ENCODE measurements around the gene PARP16. TPM values are rescaled to one million over a fixed set of nuclear protein-coding genes. Genes with fewer than 3 reads are reported as not detected.

Gene PARP16
- total RNA-seq, 1 experiment from 2014 or later = 9.7 TPM

- ChIA-PET CTCF (no interaction called here), RAD21 (ENCODE audit: low non-redundant PET in 1 of 2, low total read pairs in 2 of 2, uncharacterized antibody in 2 of 2, unreplicated experiment in 2 of 2) (no interaction called here), POLR2A (interaction anchor here (0.9 to 2.5 kb wide), 2 partner anchors 9 to 23 kb away, joined by 4 to 9 read pairs; partner anchors contain the start of gene RNU5B-1)
- Histone ChIP-seq H3K9me2 (ENCODE audit: insufficient read depth) (no peaks in the 10 kb centered on the region), H3K79me2 (ENCODE audit: insufficient read depth, low read length) (no peaks in the 10 kb centered on the region), H3K27ac (ENCODE audit: low read depth, low read length) (no peak overlapping the region), H3K4me1 (ENCODE audit: control insufficient read depth in 1 of 2, insufficient read depth in 2 of 2, low read length in 2 of 2) (no peaks in the 10 kb centered on the region), H3K4me3 (replicated peaks in 1 of 2; ENCODE audit: low read depth in 1 of 2, low read length in 2 of 2) (no peak overlapping the region), H3K27me3 (ENCODE audit: insufficient read depth, low read length) (no peaks in the 10 kb centered on the region), H3K9ac (ENCODE audit: low read length) (no peak overlapping the region), H3K4me2 (ENCODE audit: low read length) (no peak overlapping the region), H3K36me3 (ENCODE audit: control insufficient read depth in 1 of 2, insufficient read depth in 2 of 2, low read length in 2 of 2) (no peaks in the 10 kb centered on the region), H2AFZ (ENCODE audit: low read depth, low read length, poor library complexity, severe bottlenecking) (no peak overlapping the region), H3K9me3 (ENCODE audit: control insufficient read depth in 1 of 2, insufficient read depth in 1 of 2, low read depth in 1 of 2, low read length in 2 of 2) (no peaks in the 10 kb centered on the region), H4K20me1 (ENCODE audit: insufficient read depth) (no peaks in the 10 kb centered on the region)
- intact Hi-C loops (cut with micrococcal nuclease) = no loop called here
- BruUV-seq (replicated peaks) = no TSS peak
- ATAC-seq = no peak
- DNase-seq (ENCODE audit: low read depth, low spot score) = no peak
- TF ChIP-seq, protein P1, sequence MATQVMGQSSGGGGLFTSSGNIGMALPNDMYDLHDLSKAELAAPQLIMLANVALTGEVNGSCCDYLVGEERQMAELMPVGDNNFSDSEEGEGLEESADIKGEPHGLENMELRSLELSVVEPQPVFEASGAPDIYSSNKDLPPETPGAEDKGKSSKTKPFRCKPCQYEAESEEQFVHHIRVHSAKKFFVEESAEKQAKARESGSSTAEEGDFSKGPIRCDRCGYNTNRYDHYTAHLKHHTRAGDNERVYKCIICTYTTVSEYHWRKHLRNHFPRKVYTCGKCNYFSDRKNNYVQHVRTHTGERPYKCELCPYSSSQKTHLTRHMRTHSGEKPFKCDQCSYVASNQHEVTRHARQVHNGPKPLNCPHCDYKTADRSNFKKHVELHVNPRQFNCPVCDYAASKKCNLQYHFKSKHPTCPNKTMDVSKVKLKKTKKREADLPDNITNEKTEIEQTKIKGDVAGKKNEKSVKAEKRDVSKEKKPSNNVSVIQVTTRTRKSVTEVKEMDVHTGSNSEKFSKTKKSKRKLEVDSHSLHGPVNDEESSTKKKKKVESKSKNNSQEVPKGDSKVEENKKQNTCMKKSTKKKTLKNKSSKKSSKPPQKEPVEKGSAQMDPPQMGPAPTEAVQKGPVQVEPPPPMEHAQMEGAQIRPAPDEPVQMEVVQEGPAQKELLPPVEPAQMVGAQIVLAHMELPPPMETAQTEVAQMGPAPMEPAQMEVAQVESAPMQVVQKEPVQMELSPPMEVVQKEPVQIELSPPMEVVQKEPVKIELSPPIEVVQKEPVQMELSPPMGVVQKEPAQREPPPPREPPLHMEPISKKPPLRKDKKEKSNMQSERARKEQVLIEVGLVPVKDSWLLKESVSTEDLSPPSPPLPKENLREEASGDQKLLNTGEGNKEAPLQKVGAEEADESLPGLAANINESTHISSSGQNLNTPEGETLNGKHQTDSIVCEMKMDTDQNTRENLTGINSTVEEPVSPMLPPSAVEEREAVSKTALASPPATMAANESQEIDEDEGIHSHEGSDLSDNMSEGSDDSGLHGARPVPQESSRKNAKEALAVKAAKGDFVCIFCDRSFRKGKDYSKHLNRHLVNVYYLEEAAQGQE (IDR thresholded peaks at IDR 0.05; ENCODE audit: low read depth) = no peak
- no peak for TF ChIP-seq ZFX (IDR thresholded peaks at IDR 0.05)
- TF ChIP-seq POLR2A (IDR thresholded peaks at IDR 0.05; ENCODE audit: borderline replicate concordance, extremely low read depth, insufficient read depth, insufficient read length) = no peak
- TF ChIP-seq ZBTB33 (IDR thresholded peaks at IDR 0.05; ENCODE audit: extremely low read depth, insufficient replicate concordance, low read length) = no peak
- TF ChIP-seq TCF7L2 (IDR thresholded peaks at IDR 0.05; ENCODE audit: borderline replicate concordance, extremely low read depth, insufficient read depth, insufficient read length) = no peak
- no peak for TF ChIP-seq JUND (IDR thresholded peaks at IDR 0.05)
- no peak for TF ChIP-seq ELF1 (IDR thresholded peaks at IDR 0.05; ENCODE audit: borderline replicate concordance, low read depth)
- TF ChIP-seq CBX3 (IDR thresholded peaks at IDR 0.05; ENCODE audit: low read depth) = no peak
- no peak for TF ChIP-seq SP1 (IDR thresholded peaks at IDR 0.05; ENCODE audit: low read depth)
- TF ChIP-seq EZH2phosphoT487 (IDR thresholded peaks at IDR 0.05; ENCODE audit: borderline replicate concordance) = no peak
- TF ChIP-seq ATF3 (IDR thresholded peaks at IDR 0.05) = no peak
- TF ChIP-seq SRF (IDR thresholded peaks at IDR 0.05; ENCODE audit: low read depth) = no peak
- TF ChIP-seq ZNF274 (IDR thresholded peaks at IDR 0.05; ENCODE audit: low read depth, low read length) = no peak
- no peak for TF ChIP-seq CEBPB (IDR thresholded peaks at IDR 0.05; ENCODE audit: low read depth)
- TF ChIP-seq, protein P2, sequence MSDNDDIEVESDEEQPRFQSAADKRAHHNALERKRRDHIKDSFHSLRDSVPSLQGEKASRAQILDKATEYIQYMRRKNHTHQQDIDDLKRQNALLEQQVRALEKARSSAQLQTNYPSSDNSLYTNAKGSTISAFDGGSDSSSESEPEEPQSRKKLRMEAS (IDR thresholded peaks at IDR 0.05) = no peak
- TF ChIP-seq SIN3A (IDR thresholded peaks at IDR 0.05; ENCODE audit: low read depth) = no peak
- TF ChIP-seq RAD21 (IDR thresholded peaks at IDR 0.05; ENCODE audit: low read depth) = no peak
- TF ChIP-seq EZH2 (IDR thresholded peaks at IDR 0.05) = no peak
- TF ChIP-seq POLR2AphosphoS5 (IDR thresholded peaks at IDR 0.05; ENCODE audit: low read depth, low read length) = no peak
- TF ChIP-seq CTCF (IDR thresholded peaks at IDR 0.05 in 2 of 3, conservative IDR thresholded peaks at IDR 0.05 in 1 of 3; ENCODE audit: borderline replicate concordance in 1 of 3, insufficient read depth in 1 of 3, low read depth in 2 of 3, low read length in 2 of 3) = no peak
Observed at GRCh38 chr15:65327651-65328393, 41.1 kb upstream of the PARP16 start.

Data from HCT116 (cell line).